BLaER1 (cell line): ENCODE measurements around the gene SLC4A4.
"Not testable (repeated sequence)": the region's sequence is repeated elsewhere in the genome, so short reads cannot be mapped to it uniquely, and the experiment has no call there.

Source experiments
- H3K27ac ChIP-seq: shearing (Covaris generic); formaldehyde crosslinking; 2 replicates; pipeline ENCODE4 v1.8.1; 2022
- H3K27me3 ChIP-seq: shearing (Covaris generic); formaldehyde crosslinking; 2 replicates; pipeline ENCODE4 v1.8.1; 2022
- H3K36me3 ChIP-seq: shearing (Covaris generic); formaldehyde crosslinking; 2 replicates; pipeline ENCODE4 v1.8.1; 2022
- H3K4me1 ChIP-seq: shearing (Covaris generic); formaldehyde crosslinking; 2 replicates; pipeline ENCODE4 v1.8.1; 2022
- H3K4me2 ChIP-seq: shearing (Covaris generic); formaldehyde crosslinking; 2 replicates; pipeline ENCODE4 v1.8.1; 2022
- H3K4me3 ChIP-seq: shearing (Covaris generic); formaldehyde crosslinking; 2 replicates; pipeline ENCODE4 v1.8.1; 2022
- H3K9ac ChIP-seq: shearing (Covaris generic); formaldehyde crosslinking; 2 replicates; pipeline ENCODE4 v1.8.1; 2022
- H3K9me3 ChIP-seq: shearing (Covaris generic); formaldehyde crosslinking; 2 replicates; pipeline ENCODE4 v1.8.1; 2022
- H4K20me1 ChIP-seq: shearing (Covaris generic); formaldehyde crosslinking; 2 replicates; pipeline ENCODE4 v1.8.1; 2022
- Cebpa-rat ChIP-seq: shearing (Covaris generic); IDR thresholded peaks from 2 replicates; pipeline ENCODE4 v1.8.1; 2022

Gene SLC4A4

GRCh38 chr4:71405791-71406190, 67.0 kb downstream of the SLC4A4 start:
- no peaks in the 10 kb centered on the region for H3K27me3 ChIP-seq
- H3K4me2 ChIP-seq, result no peak overlapping the region
- H3K36me3 ChIP-seq, result no peaks in the 10 kb centered on the region
- H4K20me1 ChIP-seq, result no peaks in the 10 kb centered on the region
- no peak overlapping the region for H3K27ac ChIP-seq
- no peak overlapping the region for H3K9ac ChIP-seq
- H3K4me1 ChIP-seq, result no peaks in the 10 kb centered on the region
- no peak overlapping the region for H3K4me3 ChIP-seq
- no peak for TF ChIP-seq Cebpa-rat
- H3K9me3 ChIP-seq, result peaks cover 16% of the 10 kb centered on the region

- H3K9me3 ChIP-seq, result peaks cover 16% of the 10 kb centered on the region
- no peaks in the 10 kb centered on the region for H3K27me3 ChIP-seq
- no peak for TF ChIP-seq Cebpa-rat
- H3K4me2 ChIP-seq, result no peak overlapping the region
- H4K20me1 ChIP-seq, result no peaks in the 10 kb centered on the region
- no peak overlapping the region for H3K9ac ChIP-seq
- H3K27ac ChIP-seq, result no peak overlapping the region
- H3K36me3 ChIP-seq, result no peaks in the 10 kb centered on the region
- no peak overlapping the region for H3K4me3 ChIP-seq
- H3K4me1 ChIP-seq, result no peaks in the 10 kb centered on the region
These were observed 67.7 kb downstream of the SLC4A4 start for GRCh38 chr4:71406459-71406963.

- not testable (repeated sequence) for H3K36me3 ChIP-seq, H3K27me3 ChIP-seq, H3K4me2 ChIP-seq, H4K20me1 ChIP-seq, H3K27ac ChIP-seq, H3K9ac ChIP-seq, H3K4me1 ChIP-seq, H3K4me3 ChIP-seq
- H3K9me3 ChIP-seq, result peaks cover 16% of the 10 kb centered on the region
These were observed 70.1 kb downstream of the SLC4A4 start for GRCh38 chr4:71408961-71409360.

- no peak overlapping the region for H3K4me3 ChIP-seq
- H3K27ac ChIP-seq, result no peak overlapping the region
- no peaks in the 10 kb centered on the region for H4K20me1 ChIP-seq
- H3K9me3 ChIP-seq, result peaks cover 16% of the 10 kb centered on the region
- H3K36me3 ChIP-seq, result no peaks in the 10 kb centered on the region
- no peak for TF ChIP-seq Cebpa-rat
- H3K9ac ChIP-seq, result no peak overlapping the region
- no peak overlapping the region for H3K4me2 ChIP-seq
- no peaks in the 10 kb centered on the region for H3K27me3 ChIP-seq
- H3K4me1 ChIP-seq, result no peaks in the 10 kb centered on the region
These were observed 73.2 kb downstream of the SLC4A4 start for GRCh38 chr4:71411981-71412380.

GRCh38 chr4:71415491-71415890, 76.7 kb downstream of the SLC4A4 start:
- no peaks in the 10 kb centered on the region for H3K9me3 ChIP-seq
- no peaks in the 10 kb centered on the region for H3K36me3 ChIP-seq
- H3K27ac ChIP-seq, result no peak overlapping the region
- H3K4me1 ChIP-seq, result no peaks in the 10 kb centered on the region
- H4K20me1 ChIP-seq, result no peaks in the 10 kb centered on the region
- no peak overlapping the region for H3K4me3 ChIP-seq
- H3K9ac ChIP-seq, result no peak overlapping the region
- H3K27me3 ChIP-seq, result no peaks in the 10 kb centered on the region
- TF ChIP-seq Cebpa-rat, result no peak
- H3K4me2 ChIP-seq, result no peak overlapping the region

- H3K9ac ChIP-seq, result no peak overlapping the region
- H4K20me1 ChIP-seq, result no peaks in the 10 kb centered on the region
These were observed 78.3 kb downstream of the SLC4A4 start for GRCh38 chr4:71417150-71417549.

GRCh38 chr4:71426381-71427042, 87.7 kb downstream of the SLC4A4 start:
- Histone ChIP-seq H3K4me3 (no peak overlapping the region), H3K36me3 (no peaks in the 10 kb centered on the region), H3K27ac (no peak overlapping the region), H3K9ac (no peak overlapping the region), H4K20me1 (no peaks in the 10 kb centered on the region), H3K27me3 (no peaks in the 10 kb centered on the region), H3K9me3 (no peaks in the 10 kb centered on the region), H3K4me2 (no peak overlapping the region), H3K4me1 (no peaks in the 10 kb centered on the region)
- no peak for TF ChIP-seq Cebpa-rat

More at GRCh38 chr4:71417150-71417549, 78.3 kb downstream of the SLC4A4 start:
- no peak overlapping the region for H3K4me3 ChIP-seq
- H3K36me3 ChIP-seq, result no peaks in the 10 kb centered on the region
- no peaks in the 10 kb centered on the region for H3K27me3 ChIP-seq
- TF ChIP-seq Cebpa-rat, result no peak
- no peaks in the 10 kb centered on the region for H3K9me3 ChIP-seq
- no peak overlapping the region for H3K27ac ChIP-seq
- no peak overlapping the region for H3K4me2 ChIP-seq
- no peaks in the 10 kb centered on the region for H3K4me1 ChIP-seq

GRCh38 chr4:71429106-71429505, 90.3 kb downstream of the SLC4A4 start:
- H3K9me3 ChIP-seq, result no peaks in the 10 kb centered on the region
- H3K4me2 ChIP-seq, result no peak overlapping the region
- no peaks in the 10 kb centered on the region for H4K20me1 ChIP-seq
- H3K36me3 ChIP-seq, result no peaks in the 10 kb centered on the region
- TF ChIP-seq Cebpa-rat, result no peak
- H3K9ac ChIP-seq, result no peak overlapping the region
- no peak overlapping the region for H3K4me3 ChIP-seq
- H3K27me3 ChIP-seq, result no peaks in the 10 kb centered on the region
- H3K4me1 ChIP-seq, result no peaks in the 10 kb centered on the region
- no peak overlapping the region for H3K27ac ChIP-seq

GRCh38 chr4:71429962-71430361, 91.1 kb downstream of the SLC4A4 start:
- H4K20me1 ChIP-seq, result no peaks in the 10 kb centered on the region
- no peaks in the 10 kb centered on the region for H3K9me3 ChIP-seq
- no peaks in the 10 kb centered on the region for H3K4me1 ChIP-seq
- no peak for TF ChIP-seq Cebpa-rat
- no peaks in the 10 kb centered on the region for H3K27me3 ChIP-seq
- H3K4me3 ChIP-seq, result no peak overlapping the region
- H3K9ac ChIP-seq, result no peak overlapping the region
- H3K4me2 ChIP-seq, result no peak overlapping the region
- H3K36me3 ChIP-seq, result no peaks in the 10 kb centered on the region
- no peak overlapping the region for H3K27ac ChIP-seq

GRCh38 chr4:71430609-71431008, 91.8 kb downstream of the SLC4A4 start:
- Histone ChIP-seq H3K9ac (no peak overlapping the region), H3K36me3 (no peaks in the 10 kb centered on the region), H3K4me2 (no peak overlapping the region)

GRCh38 chr4:71440612-71441011, 101.8 kb downstream of the SLC4A4 start:
- no peaks in the 10 kb centered on the region for H3K27me3 ChIP-seq
- H3K4me2 ChIP-seq, result no peak overlapping the region
- no peak overlapping the region for H3K9ac ChIP-seq
- H3K4me1 ChIP-seq, result no peaks in the 10 kb centered on the region
- H3K4me3 ChIP-seq, result no peak overlapping the region
- no peaks in the 10 kb centered on the region for H3K36me3 ChIP-seq
- TF ChIP-seq Cebpa-rat, result no peak
- no peak overlapping the region for H3K27ac ChIP-seq
- no peaks in the 10 kb centered on the region for H4K20me1 ChIP-seq
- H3K9me3 ChIP-seq, result no peaks in the 10 kb centered on the region

More at GRCh38 chr4:71430609-71431008, 91.8 kb downstream of the SLC4A4 start:
- Histone ChIP-seq H3K4me1 (no peaks in the 10 kb centered on the region), H3K27me3 (no peaks in the 10 kb centered on the region), H3K9me3 (no peaks in the 10 kb centered on the region), H4K20me1 (no peaks in the 10 kb centered on the region), H3K27ac (no peak overlapping the region), H3K4me3 (no peak overlapping the region)
- no peak for TF ChIP-seq Cebpa-rat
